ENCODE data around the gene HSPA12B.

The HSPA12B gene

GRCh38 chr20:3720068-3720467 lies 12.4 kb upstream of the HSPA12B start:
- H3K9ac ChIP-seq (ENCODE audit: low read length in 2 of 2): no peak overlapping the region
- H3K4me1 ChIP-seq (ENCODE audit: control insufficient read depth, insufficient read depth, low read length): no peaks in the 10 kb centered on the region
- peaks cover 0 to 2% of the 10 kb centered on the region in 2 donors for H3K27me3 ChIP-seq (ENCODE audit: control insufficient read depth in 1 of 2, insufficient read depth in 2 of 2, low read length in 2 of 2)
- no peak overlapping the region for H3K27ac ChIP-seq (ENCODE audit: low read length)
- H3K9me3 ChIP-seq (ENCODE audit: control insufficient read depth in 2 of 2, low read length in 2 of 2): no peaks in the 10 kb centered on the region
- H3K36me3 ChIP-seq (ENCODE audit: control insufficient read depth in 2 of 2, insufficient read depth in 2 of 2, low read length in 2 of 2): no peaks in the 10 kb centered on the region
- H3K4me3 ChIP-seq (ENCODE audit: low read length in 2 of 2): no peak overlapping the region

- H3K9ac ChIP-seq (ENCODE audit: low read length in 2 of 2): no peak overlapping the region
Measured at GRCh38 chr20:3720626-3721025, 11.9 kb upstream of the HSPA12B start.

GRCh38 chr20:3721912-3722311 lies 10.6 kb upstream of the HSPA12B start:
- H3K4me3 ChIP-seq (ENCODE audit: low read length in 2 of 2): no peak overlapping the region
- H3K27me3 ChIP-seq (ENCODE audit: control insufficient read depth in 1 of 2, insufficient read depth in 2 of 2, low read length in 2 of 2): peaks cover 2% of the 10 kb centered on the region in 2 donors
- H3K4me1 ChIP-seq (ENCODE audit: control insufficient read depth, insufficient read depth, low read length): no peaks in the 10 kb centered on the region
- H3K9me3 ChIP-seq (ENCODE audit: control insufficient read depth in 2 of 2, low read length in 2 of 2): no peaks in the 10 kb centered on the region
- H3K9ac ChIP-seq (ENCODE audit: low read length in 2 of 2): no peak overlapping the region
- no peak overlapping the region for H3K27ac ChIP-seq (ENCODE audit: low read length)
- no peaks in the 10 kb centered on the region for H3K36me3 ChIP-seq (ENCODE audit: control insufficient read depth in 2 of 2, insufficient read depth in 2 of 2, low read length in 2 of 2)

More at GRCh38 chr20:3720626-3721025, 11.9 kb upstream of the HSPA12B start:
- Histone ChIP-seq H3K9me3 (ENCODE audit: control insufficient read depth in 2 of 2, low read length in 2 of 2) (no peaks in the 10 kb centered on the region), H3K27ac (ENCODE audit: low read length) (no peak overlapping the region), H3K36me3 (ENCODE audit: control insufficient read depth in 2 of 2, insufficient read depth in 2 of 2, low read length in 2 of 2) (no peaks in the 10 kb centered on the region), H3K4me3 (ENCODE audit: low read length in 2 of 2) (no peak overlapping the region), H3K27me3 (ENCODE audit: control insufficient read depth in 1 of 2, insufficient read depth in 2 of 2, low read length in 2 of 2) (peaks cover 0 to 2% of the 10 kb centered on the region in 2 donors), H3K4me1 (ENCODE audit: control insufficient read depth, insufficient read depth, low read length) (no peaks in the 10 kb centered on the region)

- Histone ChIP-seq H3K4me3 (ENCODE audit: low read length in 2 of 2) (no peak overlapping the region), H3K27ac (ENCODE audit: low read length) (no peak overlapping the region), H3K36me3 (ENCODE audit: control insufficient read depth in 2 of 2, insufficient read depth in 2 of 2, low read length in 2 of 2) (no peaks in the 10 kb centered on the region), H3K4me1 (ENCODE audit: control insufficient read depth, insufficient read depth, low read length) (peaks cover 3% of the 10 kb centered on the region), H3K9ac (ENCODE audit: low read length in 2 of 2) (no peak overlapping the region), H3K27me3 (ENCODE audit: control insufficient read depth in 1 of 2, insufficient read depth in 2 of 2, low read length in 2 of 2) (peaks cover 2 to 10% of the 10 kb centered on the region in 2 donors), H3K9me3 (ENCODE audit: control insufficient read depth in 2 of 2, low read length in 2 of 2) (no peaks in the 10 kb centered on the region)
Measured at GRCh38 chr20:3723284-3723683, 9.2 kb upstream of the HSPA12B start.

GRCh38 chr20:3724356-3724755 lies 8.1 kb upstream of the HSPA12B start:
- H3K4me3 ChIP-seq (ENCODE audit: low read length in 2 of 2): no peak overlapping the region
- H3K9me3 ChIP-seq (ENCODE audit: control insufficient read depth in 2 of 2, low read length in 2 of 2): no peaks in the 10 kb centered on the region
- no peaks in the 10 kb centered on the region for H3K36me3 ChIP-seq (ENCODE audit: control insufficient read depth in 2 of 2, insufficient read depth in 2 of 2, low read length in 2 of 2)
- H3K9ac ChIP-seq (ENCODE audit: low read length in 2 of 2): no peak overlapping the region
- H3K4me1 ChIP-seq (ENCODE audit: control insufficient read depth, insufficient read depth, low read length): peaks cover 5% of the 10 kb centered on the region
- peaks cover 2 to 12% of the 10 kb centered on the region in 2 donors for H3K27me3 ChIP-seq (ENCODE audit: control insufficient read depth in 1 of 2, insufficient read depth in 2 of 2, low read length in 2 of 2)
- no peak overlapping the region for H3K27ac ChIP-seq (ENCODE audit: low read length)

GRCh38 chr20:3727401-3728021 lies 5.0 kb upstream of the HSPA12B start:
- Histone ChIP-seq H3K27me3 (ENCODE audit: control insufficient read depth in 1 of 2, insufficient read depth in 2 of 2, low read length in 2 of 2) (peaks cover 12 to 18% of the 10 kb centered on the region in 2 donors), H3K9ac (ENCODE audit: low read length in 2 of 2) (no peak overlapping the region), H3K4me1 (ENCODE audit: control insufficient read depth, insufficient read depth, low read length) (peaks cover 5% of the 10 kb centered on the region), H3K4me3 (ENCODE audit: low read length in 2 of 2) (peak overlapping the region in 1 of 2 donors; percentile 44), H3K27ac (ENCODE audit: low read length) (peak overlapping the region; percentile 37), H3K9me3 (ENCODE audit: control insufficient read depth in 2 of 2, low read length in 2 of 2) (no peaks in the 10 kb centered on the region), H3K36me3 (ENCODE audit: control insufficient read depth in 2 of 2, insufficient read depth in 2 of 2, low read length in 2 of 2) (no peaks in the 10 kb centered on the region)

- Histone ChIP-seq H3K36me3 (ENCODE audit: control insufficient read depth in 2 of 2, insufficient read depth in 2 of 2, low read length in 2 of 2) (no peaks in the 10 kb centered on the region), H3K9ac (ENCODE audit: low read length in 2 of 2) (no peak overlapping the region), H3K9me3 (ENCODE audit: control insufficient read depth in 2 of 2, low read length in 2 of 2) (no peaks in the 10 kb centered on the region), H3K4me3 (ENCODE audit: low read length in 2 of 2) (no peak overlapping the region), H3K27ac (ENCODE audit: low read length) (no peak overlapping the region), H3K4me1 (ENCODE audit: control insufficient read depth, insufficient read depth, low read length) (peaks cover 5% of the 10 kb centered on the region), H3K27me3 (ENCODE audit: control insufficient read depth in 1 of 2, insufficient read depth in 2 of 2, low read length in 2 of 2) (peaks cover 20 to 22% of the 10 kb centered on the region in 2 donors)
Measured at GRCh38 chr20:3728354-3728753, 4.1 kb upstream of the HSPA12B start.

GRCh38 chr20:3728876-3729275 lies 3.6 kb upstream of the HSPA12B start:
- no peaks in the 10 kb centered on the region for H3K36me3 ChIP-seq (ENCODE audit: control insufficient read depth in 2 of 2, insufficient read depth in 2 of 2, low read length in 2 of 2)
- no peaks in the 10 kb centered on the region for H3K9me3 ChIP-seq (ENCODE audit: control insufficient read depth in 2 of 2, low read length in 2 of 2)
- peaks cover 5% of the 10 kb centered on the region for H3K4me1 ChIP-seq (ENCODE audit: control insufficient read depth, insufficient read depth, low read length)
- no peak overlapping the region for H3K27ac ChIP-seq (ENCODE audit: low read length)
- peaks cover 22 to 24% of the 10 kb centered on the region in 2 donors for H3K27me3 ChIP-seq (ENCODE audit: control insufficient read depth in 1 of 2, insufficient read depth in 2 of 2, low read length in 2 of 2)
- H3K4me3 ChIP-seq (ENCODE audit: low read length in 2 of 2): no peak overlapping the region
- no peak overlapping the region for H3K9ac ChIP-seq (ENCODE audit: low read length in 2 of 2)

- H3K27me3 ChIP-seq (ENCODE audit: control insufficient read depth in 1 of 2, insufficient read depth in 2 of 2, low read length in 2 of 2): peaks cover 22 to 24% of the 10 kb centered on the region in 2 donors
- H3K4me1 ChIP-seq (ENCODE audit: control insufficient read depth, insufficient read depth, low read length): peaks cover 8% of the 10 kb centered on the region
- no peaks in the 10 kb centered on the region for H3K36me3 ChIP-seq (ENCODE audit: control insufficient read depth in 2 of 2, insufficient read depth in 2 of 2, low read length in 2 of 2)
- no peak overlapping the region for H3K4me3 ChIP-seq (ENCODE audit: low read length in 2 of 2)
- no peaks in the 10 kb centered on the region for H3K9me3 ChIP-seq (ENCODE audit: control insufficient read depth in 2 of 2, low read length in 2 of 2)
- H3K27ac ChIP-seq (ENCODE audit: low read length): no peak overlapping the region
- H3K9ac ChIP-seq (ENCODE audit: low read length in 2 of 2): no peak overlapping the region
Measured at GRCh38 chr20:3729378-3729777, 3.1 kb upstream of the HSPA12B start.

GRCh38 chr20:3729811-3730540 lies 2.5 kb upstream of the HSPA12B start:
- Histone ChIP-seq H3K36me3 (ENCODE audit: control insufficient read depth in 2 of 2, insufficient read depth in 2 of 2, low read length in 2 of 2) (no peaks in the 10 kb centered on the region), H3K4me3 (ENCODE audit: low read length in 2 of 2) (no peak overlapping the region), H3K27me3 (ENCODE audit: control insufficient read depth in 1 of 2, insufficient read depth in 2 of 2, low read length in 2 of 2) (peaks cover 22 to 24% of the 10 kb centered on the region in 2 donors), H3K27ac (ENCODE audit: low read length) (no peak overlapping the region), H3K4me1 (ENCODE audit: control insufficient read depth, insufficient read depth, low read length) (peaks cover 10% of the 10 kb centered on the region), H3K9me3 (ENCODE audit: control insufficient read depth in 2 of 2, low read length in 2 of 2) (no peaks in the 10 kb centered on the region), H3K9ac (ENCODE audit: low read length in 2 of 2) (no peak overlapping the region)

Data from stomach smooth muscle (tissue), 2 donors.